ENCODE measurements around the gene GSTCD. TPM values are rescaled to one million over a fixed set of nuclear protein-coding genes. Genes with fewer than 3 reads are reported as not detected.

Gene GSTCD
- total RNA-seq, 1 experiment from 2014 or later, result 17.9 TPM

- no peak overlapping the region for H2BK15ac ChIP-seq (ENCODE audit: low read depth, low read length)
- no peak for DNase-seq
- no peaks in the 10 kb centered on the region for H3K9me3 ChIP-seq (ENCODE audit: control insufficient read depth, low read depth, low read length)
- H3K27ac Mint-ChIP-seq, result no peak overlapping the region
- no peaks in the 10 kb centered on the region; the same call in 1 of the 2 replicates for H3K79me2 ChIP-seq (ENCODE audit: insufficient read depth, low read length)
- H2AK5ac ChIP-seq (ENCODE audit: insufficient read length, low read length), result no peak overlapping the region
- no peaks in the 10 kb centered on the region for H3K4me1 ChIP-seq (ENCODE audit: insufficient read depth, low read length)
- H3K23ac ChIP-seq (ENCODE audit: insufficient read length, low read depth, low read length), result no peak overlapping the region
- no peak for TF ChIP-seq CTCF (conservative IDR thresholded peaks at IDR 0.05)
- H3K27ac ChIP-seq (ENCODE audit: insufficient read length, low read depth, low read length), result no peak overlapping the region
- no peak overlapping the region for H3T11ph ChIP-seq (ENCODE audit: low read length)
- H3K27me3 Mint-ChIP-seq (ENCODE audit: low read depth), result no peaks in the 10 kb centered on the region
- H3K36me3 Mint-ChIP-seq (ENCODE audit: insufficient read depth in 1 of 3, low read depth in 3 of 3), result peaks cover 10 to 26% (median 17%) of the 10 kb centered on the region in 3 experiments
- no peaks in the 10 kb centered on the region for H3K23me2 ChIP-seq (ENCODE audit: insufficient read length, low read depth, low read length, poor library complexity, severe bottlenecking)
- WGBS (ENCODE audit: extremely low coverage, insufficient read length, low lambda C conversion rate), result no CpG with 5 or more reads among the region's 1 CpG
- no peaks in the 10 kb centered on the region for H3K27me3 ChIP-seq (ENCODE audit: insufficient read depth, low read length)
- no peak overlapping the region for H2BK20ac ChIP-seq (ENCODE audit: low read depth, low read length, poor library complexity, severe bottlenecking)
- no peak overlapping the region for H4K91ac ChIP-seq (ENCODE audit: insufficient read length, low read depth, low read length)
- H3K4me2 ChIP-seq (ENCODE audit: insufficient read depth, insufficient read length, low read length), result no peak overlapping the region
- H3K14ac ChIP-seq (ENCODE audit: insufficient read depth, low read length), result no peak overlapping the region
- H3K9me3 Mint-ChIP-seq, result peaks cover 6 to 7% of the 10 kb centered on the region in 2 experiments; a peak in 3 of 5 replicates
- no peak overlapping the region for H3K56ac ChIP-seq (ENCODE audit: insufficient read length, low read depth, low read length)
- H2BK12ac ChIP-seq (ENCODE audit: insufficient read length, low read depth, low read length), result no peak overlapping the region
- H4K20me1 ChIP-seq (ENCODE audit: control insufficient read depth, insufficient read depth, insufficient read length), result no peaks in the 10 kb centered on the region
- no peaks in the 10 kb centered on the region for H3K79me1 ChIP-seq (ENCODE audit: insufficient read depth, low read depth, low read length, poor library complexity, severe bottlenecking)
- no peak overlapping the region for H3K4ac ChIP-seq (ENCODE audit: low read depth, low read length)
- H3K9ac ChIP-seq (ENCODE audit: extremely low read depth, insufficient read length, low read length), result no peak overlapping the region
- peaks cover under 1 to 2% of the 10 kb centered on the region in 2 experiments; a peak in 2 of 4 replicates for H3K4me1 Mint-ChIP-seq
- H3K18ac ChIP-seq (ENCODE audit: insufficient read length, low read depth, low read length), result no peak overlapping the region
- H2BK5ac ChIP-seq (ENCODE audit: insufficient read length, low read length), result no peak overlapping the region
- no peak overlapping the region for H2BK120ac ChIP-seq (ENCODE audit: low read depth, low read length, poor library complexity, severe bottlenecking)
- H2AFZ ChIP-seq (ENCODE audit: low read length), result no peak overlapping the region
- H3K4me3 Mint-ChIP-seq, result no peak overlapping the region
- H4K8ac ChIP-seq (replicated peaks; ENCODE audit: insufficient read length, low read depth, low read length), result no peak overlapping the region
- H4K5ac ChIP-seq (ENCODE audit: insufficient read length, low read depth, low read length), result no peak overlapping the region
These were observed 6.3 kb downstream of the GSTCD start for GRCh38 chr4:105714932-105715331.
